Hematopoietic multipotent progenitor cell treated with erythropoietin and hydrocortisone succinate and interleukin-3 and kit ligand, for 17 days (in vitro differentiated cells): Measurements from ENCODE around the gene PDCD11.
"Not testable (repeated sequence)": the region's sequence is repeated elsewhere in the genome, so short reads cannot be mapped to it uniquely, and the experiment has no call there.

Source experiments
- DNase-seq: peaks from one replicate; pipeline ENCODE4 v3.0.0-alpha.2; 2015; ENCODE audit warnings: low spot score

Gene PDCD11, protein sequence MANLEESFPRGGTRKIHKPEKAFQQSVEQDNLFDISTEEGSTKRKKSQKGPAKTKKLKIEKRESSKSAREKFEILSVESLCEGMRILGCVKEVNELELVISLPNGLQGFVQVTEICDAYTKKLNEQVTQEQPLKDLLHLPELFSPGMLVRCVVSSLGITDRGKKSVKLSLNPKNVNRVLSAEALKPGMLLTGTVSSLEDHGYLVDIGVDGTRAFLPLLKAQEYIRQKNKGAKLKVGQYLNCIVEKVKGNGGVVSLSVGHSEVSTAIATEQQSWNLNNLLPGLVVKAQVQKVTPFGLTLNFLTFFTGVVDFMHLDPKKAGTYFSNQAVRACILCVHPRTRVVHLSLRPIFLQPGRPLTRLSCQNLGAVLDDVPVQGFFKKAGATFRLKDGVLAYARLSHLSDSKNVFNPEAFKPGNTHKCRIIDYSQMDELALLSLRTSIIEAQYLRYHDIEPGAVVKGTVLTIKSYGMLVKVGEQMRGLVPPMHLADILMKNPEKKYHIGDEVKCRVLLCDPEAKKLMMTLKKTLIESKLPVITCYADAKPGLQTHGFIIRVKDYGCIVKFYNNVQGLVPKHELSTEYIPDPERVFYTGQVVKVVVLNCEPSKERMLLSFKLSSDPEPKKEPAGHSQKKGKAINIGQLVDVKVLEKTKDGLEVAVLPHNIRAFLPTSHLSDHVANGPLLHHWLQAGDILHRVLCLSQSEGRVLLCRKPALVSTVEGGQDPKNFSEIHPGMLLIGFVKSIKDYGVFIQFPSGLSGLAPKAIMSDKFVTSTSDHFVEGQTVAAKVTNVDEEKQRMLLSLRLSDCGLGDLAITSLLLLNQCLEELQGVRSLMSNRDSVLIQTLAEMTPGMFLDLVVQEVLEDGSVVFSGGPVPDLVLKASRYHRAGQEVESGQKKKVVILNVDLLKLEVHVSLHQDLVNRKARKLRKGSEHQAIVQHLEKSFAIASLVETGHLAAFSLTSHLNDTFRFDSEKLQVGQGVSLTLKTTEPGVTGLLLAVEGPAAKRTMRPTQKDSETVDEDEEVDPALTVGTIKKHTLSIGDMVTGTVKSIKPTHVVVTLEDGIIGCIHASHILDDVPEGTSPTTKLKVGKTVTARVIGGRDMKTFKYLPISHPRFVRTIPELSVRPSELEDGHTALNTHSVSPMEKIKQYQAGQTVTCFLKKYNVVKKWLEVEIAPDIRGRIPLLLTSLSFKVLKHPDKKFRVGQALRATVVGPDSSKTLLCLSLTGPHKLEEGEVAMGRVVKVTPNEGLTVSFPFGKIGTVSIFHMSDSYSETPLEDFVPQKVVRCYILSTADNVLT (N-terminal part only)

DNA sequence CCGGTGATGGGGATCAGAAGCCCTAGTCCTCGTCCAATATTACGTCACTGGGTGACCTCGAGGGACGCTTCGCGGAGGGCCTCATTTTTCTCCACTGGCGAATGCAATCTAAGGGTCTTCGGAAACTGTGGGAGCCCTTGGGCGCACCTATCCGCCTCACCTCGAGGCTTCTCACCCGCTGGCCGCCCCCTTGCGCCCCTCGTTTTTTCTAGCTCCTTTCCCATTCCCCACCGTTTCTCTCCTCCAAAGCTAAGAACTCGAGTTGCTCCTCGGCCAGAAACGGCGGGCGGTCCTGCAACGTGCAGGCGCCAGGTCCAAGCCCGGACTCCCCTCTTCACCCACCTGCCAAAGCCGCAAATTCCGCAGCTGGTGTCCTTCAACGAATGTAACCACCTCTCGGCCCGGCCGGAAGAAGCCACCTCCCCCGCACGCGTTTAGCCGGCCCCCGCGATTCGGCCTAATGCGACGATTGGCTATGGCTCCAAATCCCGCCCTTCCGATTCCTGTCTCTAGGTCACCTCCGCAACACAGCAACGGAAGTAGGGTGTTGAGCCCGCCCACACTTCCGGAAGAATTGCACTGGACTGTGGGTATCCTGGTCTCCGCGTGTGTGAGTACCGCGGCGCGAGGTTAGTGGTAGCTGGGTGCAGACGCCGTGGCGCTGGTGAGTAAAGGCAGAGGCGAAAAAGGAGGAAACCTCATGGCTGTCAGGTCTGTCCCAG, at the start of gene PDCD11, which contains the start of gene ATP5MK:
Gene PDCD11 (plus strand): TSS at position 560 of the 722 bp plus-strand sequence. CDS start 1,801 bp downstream, outside the sequence.
Gene ATP5MK (minus strand): TSS at position 409 of the 722 bp plus-strand sequence. CDS start 4,018 bp downstream, outside the sequence.
- peak; percentile 97 for DNase-seq

DNA sequence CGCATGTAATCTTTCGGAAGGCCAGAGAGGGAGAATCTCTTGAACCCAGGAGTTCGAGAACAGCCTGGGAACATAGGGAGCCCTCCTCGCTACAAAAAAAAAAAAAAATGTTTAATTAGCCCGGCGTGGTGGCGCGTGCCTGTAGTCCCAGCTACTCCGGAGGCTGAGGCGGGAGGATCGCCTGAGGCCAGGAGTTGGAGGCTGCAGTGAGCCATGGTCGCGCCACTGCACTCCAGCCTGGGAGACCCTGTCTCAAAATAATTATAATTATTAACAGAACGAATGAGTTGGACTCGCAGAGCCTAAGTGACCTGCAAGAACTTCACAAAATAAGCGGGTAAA, 46.3 kb upstream of the PDCD11 start:
- no peak for DNase-seq

DNA sequence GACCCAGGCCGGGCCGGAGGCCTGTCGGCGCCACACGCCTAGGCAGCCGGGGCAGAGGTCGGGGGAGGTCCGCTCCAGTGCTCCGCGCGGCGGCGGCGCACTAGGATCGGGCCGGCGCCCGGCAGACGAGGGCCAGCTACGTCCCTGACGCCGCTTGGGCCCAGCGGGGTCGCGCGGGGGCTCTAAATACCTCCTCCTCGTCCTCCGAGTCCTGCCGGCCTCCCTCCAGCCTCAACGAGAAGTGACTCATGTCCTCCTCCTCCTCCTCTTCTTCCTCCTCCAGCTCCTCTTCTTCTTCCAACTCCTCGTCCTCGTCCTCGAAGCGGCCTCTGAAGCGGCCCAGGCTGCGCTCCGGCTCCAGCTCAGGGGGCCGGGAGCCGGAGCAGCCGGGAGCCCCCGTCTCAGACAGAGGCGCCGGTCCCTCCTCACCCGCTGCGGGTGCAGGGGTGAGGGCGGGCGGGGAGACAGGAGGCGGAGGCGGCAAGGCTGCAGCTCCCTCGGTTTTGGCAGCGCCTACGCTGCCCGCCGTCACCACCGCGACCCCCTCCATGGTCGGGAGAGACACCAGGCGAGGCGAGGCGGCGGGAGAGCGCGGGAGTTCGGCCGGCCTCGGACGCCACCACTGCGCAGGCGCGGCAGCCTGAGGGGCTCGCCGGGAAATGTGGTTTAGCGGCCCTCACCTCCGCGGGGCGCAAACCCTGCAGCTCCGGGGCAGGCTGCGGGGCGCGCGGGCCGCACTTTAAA, 45.7 kb upstream of the PDCD11 start, which contains the start of gene PCGF6:
Gene PCGF6 (minus strand): TSS at position 624 of the 744 bp plus-strand sequence. CDS start 74 bp downstream, at position 550.
- DNase-seq, result peak; percentile 55

DNA sequence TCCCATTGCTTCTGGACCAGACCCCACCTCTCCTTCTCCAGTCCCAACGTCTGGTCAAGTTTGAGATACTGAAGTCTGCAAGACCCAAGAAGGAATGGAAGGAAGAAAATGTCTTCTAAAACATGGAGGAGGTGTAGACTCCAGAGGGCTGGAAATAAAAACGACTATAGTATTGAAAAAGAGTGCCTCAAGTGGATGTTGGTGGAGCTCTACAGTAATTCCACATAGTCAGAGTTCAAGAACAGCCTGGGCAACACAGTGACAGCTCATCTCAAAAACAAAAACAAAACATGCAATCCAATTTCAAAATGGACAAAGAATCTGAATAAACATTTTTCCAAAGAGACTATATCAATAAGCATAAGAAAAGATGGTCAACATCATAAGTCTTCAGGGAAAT, 43.1 kb upstream of the PDCD11 start:
- DNase-seq, result no peak

DNA sequence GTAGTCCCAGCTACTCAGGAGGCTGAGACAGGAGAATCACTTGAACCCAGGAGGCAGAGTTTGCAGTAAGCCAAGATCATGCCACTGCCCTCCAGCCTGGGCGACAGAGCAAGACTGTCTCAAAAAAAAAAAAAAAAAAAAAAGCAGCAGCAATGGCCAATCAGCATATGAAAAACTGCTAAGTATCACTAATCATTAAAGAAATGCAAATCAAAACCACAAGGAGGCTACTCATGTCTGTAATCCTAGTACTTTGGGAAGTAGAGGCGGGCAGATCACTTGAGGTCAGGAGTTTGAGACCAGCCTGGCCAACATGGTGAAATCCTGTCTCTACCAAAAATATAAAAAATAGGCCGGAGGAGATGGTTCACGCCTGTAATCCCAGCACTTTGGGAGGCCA, 41.9 kb upstream of the PDCD11 start:
- not testable (repeated sequence) for DNase-seq

DNA sequence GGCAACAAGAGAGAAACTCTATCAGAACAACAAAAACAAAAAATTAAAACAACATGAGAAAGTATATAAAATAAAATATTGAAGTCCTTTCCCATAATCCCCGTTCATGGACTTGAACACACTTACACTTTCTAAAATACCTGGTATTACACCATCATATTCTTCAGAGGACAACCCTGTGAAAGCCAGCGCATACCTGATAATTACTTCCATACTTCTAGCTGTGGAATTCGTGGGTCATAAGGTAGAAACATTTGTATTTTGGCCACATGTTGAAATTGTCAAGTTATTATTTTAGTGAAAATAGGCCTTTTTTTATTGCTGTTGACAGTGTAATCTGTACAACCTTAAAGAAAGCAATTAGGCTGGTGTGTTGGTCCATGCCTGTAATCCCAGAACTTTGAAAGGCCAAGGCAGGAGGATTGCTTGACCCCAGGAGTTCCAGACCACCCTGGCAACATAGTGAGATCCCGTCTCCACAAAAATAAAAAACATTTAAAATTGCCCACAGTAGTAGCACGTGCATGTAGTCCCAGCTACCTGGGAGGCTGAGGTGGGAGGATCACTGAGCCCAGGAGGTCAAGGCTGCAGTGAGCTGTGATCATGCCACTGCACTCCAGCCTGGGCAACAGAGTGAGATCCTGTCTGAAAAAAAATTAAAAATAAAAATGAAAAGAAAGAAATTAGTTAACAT, 40.4 kb upstream of the PDCD11 start:
- no peak for DNase-seq

DNA sequence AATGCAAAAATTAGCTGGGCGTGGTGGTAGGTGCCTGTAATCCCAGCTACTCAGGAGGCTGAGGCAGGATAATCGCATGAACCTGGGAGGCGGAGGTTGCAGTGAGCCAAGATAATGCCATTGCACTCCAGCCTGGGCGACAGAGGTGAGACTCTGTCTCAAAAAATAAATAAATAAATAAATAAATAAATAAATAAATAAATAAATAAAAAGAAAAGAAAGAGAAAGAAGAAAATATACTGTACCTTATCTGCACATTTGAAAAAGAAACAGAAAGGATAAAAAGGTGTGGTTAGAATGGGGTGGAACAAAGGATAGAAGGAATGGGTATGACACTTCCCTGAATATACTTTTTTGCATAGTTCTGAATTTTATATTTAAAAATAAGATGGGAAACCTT, 36.9 kb upstream of the PDCD11 start:
- not testable (repeated sequence) for DNase-seq

DNA sequence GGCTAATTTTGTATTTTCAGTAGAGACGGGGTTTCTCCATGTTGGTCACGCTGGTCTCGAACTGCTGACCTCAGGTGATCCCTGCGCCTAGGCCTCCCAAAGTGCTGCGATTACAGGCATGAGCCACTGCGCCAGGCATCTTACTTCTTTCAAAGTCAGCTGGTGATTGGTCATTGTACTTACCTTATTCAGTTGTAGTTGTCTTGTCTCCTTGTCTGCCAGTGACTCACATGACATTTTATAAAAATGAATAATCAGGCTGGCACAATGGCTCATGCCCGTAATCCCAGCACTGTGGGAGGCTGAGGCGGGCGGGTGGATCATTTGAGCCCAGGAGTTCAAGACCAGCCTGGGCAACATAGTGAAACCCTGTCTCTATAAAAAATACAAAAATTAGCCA, 35.6 kb upstream of the PDCD11 start:
- DNase-seq, result not testable (repeated sequence)

DNA sequence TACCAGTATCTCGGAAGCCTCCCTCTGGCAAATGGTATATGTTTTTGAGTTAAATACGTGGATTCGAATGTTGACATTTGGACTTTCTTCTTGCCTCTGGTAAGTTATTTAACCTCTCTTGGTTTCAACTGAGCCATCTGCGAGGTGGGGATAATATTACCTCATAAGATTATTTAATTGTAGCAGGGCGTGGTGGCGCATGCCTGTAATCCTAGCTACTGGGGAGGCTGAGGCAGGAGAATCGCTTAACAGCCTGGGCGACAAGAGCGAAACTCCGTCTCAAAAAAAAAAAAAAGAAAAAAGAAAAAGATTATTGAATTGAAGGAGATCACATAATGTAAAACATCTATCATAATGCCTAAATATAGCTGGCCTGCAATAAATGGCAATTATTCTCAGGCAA, 29.0 kb upstream of the PDCD11 start:
- no peak for DNase-seq

DNA sequence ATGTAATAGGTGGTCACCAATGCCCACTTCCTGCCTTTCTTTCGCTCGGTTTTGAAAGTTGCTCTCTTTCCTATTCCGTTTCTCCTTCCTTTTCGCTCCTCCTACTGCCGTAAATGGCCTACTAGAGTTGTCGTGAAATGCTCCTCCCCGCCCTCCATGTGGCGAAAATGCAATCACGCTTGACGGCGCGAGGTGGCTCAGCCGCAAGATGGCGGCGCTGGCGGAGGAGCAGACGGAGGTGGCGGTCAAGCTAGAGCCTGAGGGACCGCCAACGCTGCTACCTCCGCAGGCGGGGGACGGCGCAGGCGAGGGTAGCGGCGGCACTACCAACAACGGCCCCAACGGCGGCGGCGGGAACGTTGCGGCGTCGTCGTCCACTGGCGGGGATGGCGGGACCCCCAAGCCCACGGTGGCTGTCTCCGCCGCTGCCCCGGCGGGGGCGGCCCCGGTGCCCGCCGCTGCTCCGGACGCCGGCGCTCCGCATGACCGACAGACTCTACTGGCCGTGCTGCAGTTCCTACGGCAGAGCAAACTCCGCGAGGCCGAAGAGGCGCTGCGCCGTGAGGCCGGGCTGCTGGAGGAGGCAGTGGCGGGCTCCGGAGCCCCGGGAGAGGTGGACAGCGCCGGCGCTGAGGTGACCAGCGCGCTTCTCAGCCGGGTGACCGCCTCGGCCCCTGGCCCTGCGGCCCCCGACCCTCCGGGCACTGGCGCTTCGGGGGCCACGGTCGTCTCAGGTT, 28.5 kb upstream of the PDCD11 start, which contains the start of gene TAF5:
Gene TAF5 (plus strand): TSS at position 195 of the 737 bp plus-strand sequence. CDS start 14 bp downstream, at position 209.
- peak; percentile 93 for DNase-seq

DNA sequence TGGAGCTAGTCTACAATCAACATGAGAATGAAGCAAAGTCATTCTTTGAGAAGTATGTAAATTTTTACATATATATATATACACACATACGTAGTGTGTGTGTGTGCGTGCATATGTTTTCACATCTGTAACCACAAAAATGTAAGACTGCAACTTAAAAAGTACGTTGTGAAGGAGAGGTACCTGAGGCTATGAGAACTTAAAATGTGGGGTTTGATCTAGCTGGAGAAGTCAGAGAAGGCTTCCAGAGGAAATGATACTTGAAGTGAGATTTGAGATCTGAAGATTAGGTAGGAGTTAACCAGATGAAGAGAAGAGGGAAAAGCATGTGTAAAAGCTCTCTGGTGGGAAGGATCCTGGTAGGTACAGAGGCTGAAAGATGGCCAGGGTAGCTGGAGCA, 22.9 kb upstream of the PDCD11 start:
- no peak for DNase-seq

DNA sequence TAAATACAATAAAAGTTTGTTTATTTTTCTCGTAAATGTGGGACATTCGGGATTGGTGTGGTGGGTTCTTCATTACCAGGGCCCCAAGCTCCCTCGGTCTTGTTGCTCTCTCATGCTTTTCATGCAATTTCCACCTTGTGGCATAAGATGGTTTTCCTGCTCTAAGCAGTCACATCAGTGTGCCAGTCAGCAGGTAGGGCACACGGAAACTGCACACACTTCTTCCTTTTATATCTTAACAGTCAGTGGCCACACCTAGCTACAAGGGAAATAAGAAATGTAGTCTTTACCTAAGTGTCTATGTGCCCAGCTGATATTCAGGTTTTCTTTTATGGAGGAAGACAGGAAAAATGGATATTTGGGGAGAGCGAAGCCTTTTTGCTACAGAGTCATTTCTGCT, 22.2 kb upstream of the PDCD11 start:
- no peak for DNase-seq

DNA sequence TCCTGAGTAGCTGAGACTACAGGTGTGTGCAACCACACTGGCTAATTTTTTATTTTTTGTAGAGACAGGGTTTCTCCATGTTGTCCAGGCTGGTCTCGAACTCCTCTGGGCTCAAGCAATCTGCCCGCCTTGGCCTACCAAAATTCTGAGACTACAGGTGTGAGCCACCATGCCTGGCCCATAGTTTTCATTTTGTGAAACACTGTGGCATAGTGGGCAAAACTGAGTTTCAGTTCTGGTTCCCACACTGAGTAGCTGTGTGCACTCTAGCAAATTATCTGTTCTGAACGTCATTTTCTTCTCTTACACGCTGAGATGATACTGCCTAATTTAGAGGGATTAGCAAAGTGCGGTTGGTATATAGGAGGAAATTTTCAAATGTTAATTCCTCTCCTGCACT, 13.7 kb upstream of the PDCD11 start:
- no peak for DNase-seq

DNA sequence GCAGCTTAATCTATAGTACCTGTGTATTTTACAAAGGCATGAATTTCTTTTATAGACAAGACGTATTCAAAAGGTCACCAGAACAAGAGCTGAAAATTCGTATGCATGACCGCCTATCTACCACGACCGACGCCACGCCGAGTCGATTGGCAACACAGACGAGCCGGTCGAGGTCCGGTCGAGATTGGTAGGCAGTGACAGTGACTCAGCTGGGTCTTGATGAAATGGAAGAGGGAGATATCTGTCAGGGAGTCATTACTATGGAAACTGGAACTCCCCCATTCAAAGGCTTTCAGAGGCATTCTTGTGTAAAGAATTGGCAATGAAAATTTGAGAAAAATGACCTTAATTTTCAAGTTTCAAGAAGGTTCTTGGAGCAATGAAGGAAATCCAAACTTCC, 2.2 kb upstream of the PDCD11 start:
- peak; percentile 61 for DNase-seq

DNA sequence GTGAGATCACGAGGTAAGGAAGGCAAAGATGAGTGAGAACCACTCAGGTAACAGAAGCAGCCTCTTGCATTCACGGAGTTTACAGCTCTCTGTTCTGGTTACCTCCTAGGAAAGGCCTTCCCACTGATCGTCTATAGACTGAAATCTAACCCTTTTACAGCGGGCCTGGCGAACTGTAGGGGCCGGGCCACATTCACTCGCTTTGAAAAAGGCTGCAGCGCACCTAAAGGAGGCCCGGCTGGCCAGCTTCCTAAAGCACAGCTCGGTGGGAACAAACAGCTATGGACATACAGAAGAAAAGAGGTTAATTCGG, 716 bp upstream of the PDCD11 start:
- peak; percentile 15 for DNase-seq

DNA sequence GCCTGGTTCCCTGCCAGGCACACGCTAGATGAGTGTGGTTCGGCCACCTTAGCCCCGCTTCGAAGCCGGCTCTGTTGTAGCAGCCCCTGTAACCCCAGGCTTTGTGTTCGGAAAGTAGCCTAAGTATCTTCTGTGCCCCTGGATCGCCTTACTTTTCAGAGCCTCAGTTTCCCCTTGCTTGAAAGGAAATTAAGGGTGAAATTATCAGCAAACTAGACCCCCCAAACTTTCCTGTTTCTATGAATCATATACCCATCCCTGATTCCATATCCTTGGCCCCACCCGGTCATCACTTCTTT, 312 bp downstream of the PDCD11 start:
- DNase-seq, result no peak

DNA sequence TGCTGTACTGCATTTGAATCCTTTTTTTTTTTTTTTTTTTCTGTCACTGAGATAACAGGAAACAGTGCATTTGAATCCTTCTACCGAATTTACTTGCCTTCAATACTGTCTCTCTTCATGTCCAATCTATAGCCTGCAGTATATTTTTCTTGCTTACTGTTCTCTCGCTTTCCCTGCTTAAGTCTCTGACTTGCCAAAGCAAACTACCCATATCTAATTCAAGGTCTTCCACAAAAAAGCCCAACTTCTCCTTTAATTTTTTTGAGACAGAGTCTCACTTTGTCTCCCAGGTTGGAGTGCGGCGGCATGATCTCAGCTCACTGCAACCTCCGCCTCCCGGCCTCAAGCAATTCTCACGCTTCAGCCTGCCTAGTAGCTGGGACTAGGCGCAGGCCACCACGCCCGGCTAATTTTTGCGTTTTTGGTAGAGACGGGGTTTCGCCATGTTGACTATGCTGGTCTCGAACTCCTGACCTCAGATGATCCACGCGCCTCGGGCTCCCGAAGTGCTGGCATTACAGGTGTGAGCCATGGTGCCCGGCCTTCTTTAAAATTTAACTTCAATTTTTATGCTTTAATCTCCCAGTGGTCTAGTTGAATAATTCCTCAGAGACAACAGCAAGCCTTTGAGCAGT, 882 bp downstream of the PDCD11 start:
- DNase-seq, result no peak

DNA sequence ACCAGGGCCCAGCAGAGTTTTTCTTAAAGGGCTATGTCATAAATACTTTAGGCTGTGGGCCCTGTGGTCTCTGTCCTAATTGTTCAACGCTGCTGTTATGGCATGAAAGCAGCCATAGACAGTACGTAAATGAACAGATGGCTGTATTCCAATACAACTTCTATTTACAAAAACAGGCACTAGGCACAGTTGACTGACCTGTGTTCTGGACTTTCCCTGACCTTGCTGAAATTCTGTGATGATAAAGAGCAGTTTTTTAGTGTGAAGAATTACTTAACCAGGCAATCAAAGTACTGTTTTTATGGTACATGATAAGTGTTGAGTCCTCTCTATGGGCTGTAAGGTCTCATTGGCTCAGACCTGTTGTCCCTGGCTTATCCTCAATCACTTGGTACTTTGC, 17.1 kb downstream of the PDCD11 start:
- no peak for DNase-seq

DNA sequence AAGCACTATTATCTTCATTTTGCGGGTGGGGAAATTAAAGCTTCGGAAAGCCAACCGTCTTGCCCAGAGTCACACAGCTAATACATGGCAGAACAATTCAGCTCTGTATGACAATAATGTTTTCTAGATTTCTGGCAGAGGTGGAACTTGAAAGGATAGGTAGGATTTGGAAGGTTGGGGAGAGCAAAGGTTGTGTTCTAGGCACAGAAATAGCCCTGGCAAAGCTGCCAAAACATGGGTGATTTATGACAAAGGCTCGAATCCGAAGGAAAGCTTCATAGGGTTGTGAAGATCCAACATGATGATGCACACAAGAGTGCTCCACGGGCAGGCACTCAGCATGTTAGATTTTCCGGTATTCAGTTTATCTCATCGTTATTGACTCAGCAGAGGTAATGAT, 19.2 kb downstream of the PDCD11 start:
- no peak for DNase-seq
